Fibroblast of the aortic adventitia (primary cell): ENCODE results near the gene CHMP4B. TPM values are rescaled to one million over a fixed set of nuclear protein-coding genes. Genes with fewer than 3 reads are reported as not detected.

Experiments
- DNase-seq: peaks from one replicate; pipeline ENCODE4 v3.0.0-alpha.2; 2010; ENCODE audit warnings: low read depth
- H3K4me3 ChIP-seq: 2 replicates; pipeline ENCODE4 v1.5.1; 2011; ENCODE audit warnings: low read depth, mild to moderate bottlenecking, control low read depth, low read length, moderate library complexity
- total RNA-seq: library from RNA; depleted of rRNA; stranded (reverse); fragments of >200 nt; gene quantifications from 2 replicates; pipeline ENCODE4 v1.2.3, GENCODE V29; 2012; ENCODE audit warnings: low replicate concordance
- TF ChIP-seq, protein P1 (sequence below): IDR thresholded peaks from 2 replicates; pipeline ENCODE4 v1.5.1; 2011; ENCODE audit warnings: mild to moderate bottlenecking, low read length, control low read depth, inconsistent platforms; ENCODE audit not compliant: insufficient read depth

The CHMP4B gene
- total RNA-seq, 1 donor, result 54.8 TPM

DNA sequence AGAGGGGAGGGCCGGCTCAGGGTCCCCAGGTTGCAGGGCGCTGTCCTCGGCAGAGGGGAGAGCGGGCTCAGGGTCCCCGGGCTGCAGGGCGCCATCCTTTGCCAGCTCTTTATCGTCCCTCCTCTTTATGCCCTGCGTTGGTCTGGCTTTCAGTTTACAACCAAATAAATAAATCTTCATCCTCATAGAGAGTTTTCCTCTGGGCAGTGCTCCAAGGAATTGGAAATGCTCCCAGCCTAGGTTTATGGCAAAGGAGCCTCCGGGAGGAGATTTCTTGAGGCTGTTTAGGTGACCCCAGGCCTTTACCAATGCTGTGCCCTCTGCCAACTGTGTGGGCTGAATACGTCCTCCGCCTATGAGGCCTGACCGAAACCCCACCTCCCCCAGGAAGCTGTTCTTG lies 60.2 kb downstream of the CHMP4B start:
- peak; percentile 69 for DNase-seq
- TF ChIP-seq, protein P1, sequence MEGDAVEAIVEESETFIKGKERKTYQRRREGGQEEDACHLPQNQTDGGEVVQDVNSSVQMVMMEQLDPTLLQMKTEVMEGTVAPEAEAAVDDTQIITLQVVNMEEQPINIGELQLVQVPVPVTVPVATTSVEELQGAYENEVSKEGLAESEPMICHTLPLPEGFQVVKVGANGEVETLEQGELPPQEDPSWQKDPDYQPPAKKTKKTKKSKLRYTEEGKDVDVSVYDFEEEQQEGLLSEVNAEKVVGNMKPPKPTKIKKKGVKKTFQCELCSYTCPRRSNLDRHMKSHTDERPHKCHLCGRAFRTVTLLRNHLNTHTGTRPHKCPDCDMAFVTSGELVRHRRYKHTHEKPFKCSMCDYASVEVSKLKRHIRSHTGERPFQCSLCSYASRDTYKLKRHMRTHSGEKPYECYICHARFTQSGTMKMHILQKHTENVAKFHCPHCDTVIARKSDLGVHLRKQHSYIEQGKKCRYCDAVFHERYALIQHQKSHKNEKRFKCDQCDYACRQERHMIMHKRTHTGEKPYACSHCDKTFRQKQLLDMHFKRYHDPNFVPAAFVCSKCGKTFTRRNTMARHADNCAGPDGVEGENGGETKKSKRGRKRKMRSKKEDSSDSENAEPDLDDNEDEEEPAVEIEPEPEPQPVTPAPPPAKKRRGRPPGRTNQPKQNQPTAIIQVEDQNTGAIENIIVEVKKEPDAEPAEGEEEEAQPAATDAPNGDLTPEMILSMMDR, result no peak
- H3K4me3 ChIP-seq, result peak overlapping the region; percentile 37

DNA sequence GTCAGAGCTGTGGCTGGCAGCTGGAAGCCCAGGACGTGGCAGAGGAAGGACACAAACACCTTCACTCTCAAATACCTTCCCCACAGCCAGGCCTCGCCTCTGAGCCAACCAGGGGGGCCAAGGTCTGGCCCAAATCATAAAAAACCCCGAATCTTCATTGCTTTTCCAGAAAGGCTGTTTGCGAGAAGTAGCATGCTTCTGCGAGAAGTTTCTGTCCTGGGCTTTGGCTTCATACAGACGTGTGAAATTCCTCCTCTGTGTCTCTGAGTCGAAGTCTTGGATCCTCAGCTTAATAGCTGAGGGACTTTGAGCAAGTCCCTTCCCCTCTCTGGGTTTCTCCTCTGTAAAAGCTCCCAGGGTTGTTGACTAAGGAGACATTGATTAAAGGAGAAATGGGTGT lies 63.0 kb downstream of the CHMP4B start:
- DNase-seq, result no peak
- TF ChIP-seq, protein P1, result no peak

DNA sequence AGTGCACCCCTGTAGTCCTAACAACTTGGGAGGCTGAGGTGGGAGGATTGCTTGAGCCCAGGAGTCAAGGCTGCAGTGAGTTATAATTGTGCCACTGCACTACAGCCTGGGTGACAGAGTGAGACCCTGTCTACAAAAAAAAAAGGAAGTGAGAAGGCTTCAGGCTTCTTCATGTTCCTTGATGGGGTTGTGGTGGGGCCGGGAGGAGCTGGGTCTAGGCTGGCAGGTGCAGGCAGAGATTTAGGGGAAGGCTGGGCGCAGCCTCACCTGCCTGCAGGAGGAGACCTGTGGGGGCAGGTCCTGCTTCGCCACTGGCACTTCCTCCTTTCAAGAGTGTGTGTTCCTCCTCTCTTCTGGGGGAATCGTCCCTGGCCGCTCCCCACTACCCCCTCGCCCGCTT lies 63.9 kb downstream of the CHMP4B start:
- H3K4me3 ChIP-seq, result no peak overlapping the region
- DNase-seq, result no peak
- TF ChIP-seq, protein P1, result no peak

More for the DNA sequence above, 63.0 kb downstream of the CHMP4B start:
- H3K4me3 ChIP-seq, result no peak overlapping the region

DNA sequence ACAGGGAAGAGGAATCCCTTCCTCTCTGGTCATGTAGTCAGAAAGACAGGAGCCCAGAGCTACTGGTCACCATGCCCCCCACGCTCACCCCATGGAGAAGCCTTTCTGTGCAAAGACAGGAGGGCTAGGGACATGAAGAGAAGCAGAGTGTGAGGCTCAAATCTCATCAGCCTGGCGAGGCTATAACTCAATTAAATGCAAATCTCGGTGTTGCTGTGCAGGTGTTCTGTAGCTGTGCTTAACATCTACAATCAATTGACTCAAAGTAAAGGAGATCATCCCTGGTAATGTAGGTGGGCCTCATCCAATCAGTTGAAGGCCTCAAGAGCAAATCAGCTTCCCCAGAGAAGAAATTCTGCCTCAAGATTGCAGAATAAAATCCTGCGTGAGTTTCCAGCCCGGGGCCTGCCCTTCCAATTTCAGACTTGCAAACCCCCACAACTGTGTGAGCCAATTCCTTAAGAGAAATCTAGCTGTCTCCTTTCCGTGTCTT lies 64.4 kb downstream of the CHMP4B start:
- TF ChIP-seq, protein P1, result no peak

DNA sequence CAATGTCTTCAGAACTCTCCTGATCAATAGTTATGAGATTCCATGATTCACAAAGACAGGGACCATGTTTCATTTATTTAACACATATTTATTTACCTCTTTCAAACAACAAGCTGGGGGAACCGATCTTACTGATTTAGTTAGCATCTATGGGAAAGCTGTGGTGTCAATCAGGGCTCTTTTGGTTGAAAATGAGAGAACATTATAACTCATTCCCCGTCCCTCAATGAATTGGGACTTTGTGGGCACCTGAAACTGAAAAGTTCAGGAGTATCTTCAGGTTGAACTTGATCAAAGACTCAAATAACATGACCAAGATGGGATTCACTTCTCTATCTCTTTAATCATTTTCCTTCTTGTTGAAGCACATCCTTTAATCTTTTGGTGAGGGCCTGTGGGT lies 67.4 kb downstream of the CHMP4B start:
- H3K4me3 ChIP-seq, result no peak overlapping the region
- TF ChIP-seq, protein P1, result no peak
- no peak for DNase-seq

More for the DNA sequence above, 64.4 kb downstream of the CHMP4B start:
- no peak overlapping the region for H3K4me3 ChIP-seq
- DNase-seq, result no peak

DNA sequence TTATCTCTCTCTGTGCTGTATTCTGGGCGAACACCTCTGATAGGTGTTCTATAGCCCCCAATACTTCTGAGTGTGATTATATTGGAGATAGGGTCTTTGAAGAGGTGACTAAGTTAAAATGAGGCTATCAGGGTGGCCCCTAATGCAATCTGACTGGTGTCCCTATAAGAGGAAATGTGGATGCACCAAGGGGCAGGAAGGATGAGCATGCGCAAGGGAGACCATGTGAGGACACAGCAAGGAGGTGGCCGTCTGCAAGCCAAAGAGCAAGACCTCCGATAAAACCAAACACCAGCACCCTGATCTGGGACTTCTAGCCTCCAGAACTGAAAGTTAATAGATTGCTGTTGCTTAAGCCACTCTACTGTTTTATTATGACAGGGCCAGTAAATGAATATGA lies 69.2 kb downstream of the CHMP4B start:
- H3K4me3 ChIP-seq, result no peak overlapping the region
- TF ChIP-seq, protein P1, result no peak
- no peak for DNase-seq

DNA sequence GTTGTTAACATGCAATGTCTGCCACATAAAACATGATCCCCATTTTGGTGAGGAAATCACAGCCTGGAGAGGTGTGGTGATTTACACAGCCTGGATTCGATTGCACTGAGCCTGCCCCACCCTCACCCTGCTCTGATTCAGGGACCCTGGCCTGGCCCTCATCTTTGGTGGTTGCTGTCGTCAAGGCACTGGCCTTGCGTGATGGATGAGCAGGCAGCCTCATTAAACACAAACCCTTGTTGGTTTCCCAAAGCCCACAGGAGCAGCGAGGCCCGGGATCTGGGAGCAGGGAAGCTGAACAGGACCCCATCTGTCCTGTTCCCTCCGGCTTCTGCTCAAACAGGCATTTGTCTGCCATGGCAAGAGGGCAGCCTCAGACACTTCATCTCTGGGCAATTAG lies 70.8 kb downstream of the CHMP4B start:
- TF ChIP-seq, protein P1, result no peak
- no peak for DNase-seq
- H3K4me3 ChIP-seq, result no peak overlapping the region
